GM23338 (cell line): Measurements from ENCODE around the gene GRID2IP. TPM values are rescaled to one million over a fixed set of nuclear protein-coding genes. Genes with fewer than 3 reads are reported as not detected.

ENCODE experiments used
- ATAC-seq: fragments of 200-7000 bp; cut with Tn5 transposase; 3 replicates; pipeline ENCODE4 v1.9.1; 2020
- DNase-seq: peaks from one replicate; pipeline ENCODE4 v3.0.0-alpha.2; 2015; ENCODE audit warnings: low spot score
- H2AFZ ChIP-seq: fragments of 200-600 bp; sonication (generic); 2 replicates; pipeline ENCODE4 v1.8.0; 2016; ENCODE audit warnings: antibody characterized with exemption, mild to moderate bottlenecking, moderate library complexity
- H3F3A ChIP-seq: fragments of 200-600 bp; sonication (generic); replicated peaks from 2 replicates; pipeline ENCODE4 v1.8.0; 2017; ENCODE audit warnings: antibody characterized with exemption, mixed run types, low read depth
- H3K27ac ChIP-seq: fragments of 200-600 bp; sonication (generic); 2 replicates; pipeline ENCODE4 v1.6.1; 2016; ENCODE audit warnings: low read depth
- H3K27me3 ChIP-seq: fragments of 200-600 bp; sonication (generic); 2 replicates; pipeline ENCODE4 v1.8.0; 2016; ENCODE audit warnings: mild to moderate bottlenecking, mixed run types, moderate library complexity; ENCODE audit not compliant: insufficient read depth
- H3K36me3 ChIP-seq: fragments of 200-600 bp; sonication (generic); 2 replicates; pipeline ENCODE4 v1.8.0; 2016; ENCODE audit warnings: mild to moderate bottlenecking; ENCODE audit not compliant: insufficient read depth
- H3K4me1 ChIP-seq: fragments of 200-600 bp; sonication (generic); 2 replicates; pipeline ENCODE4 v1.8.0; 2016; ENCODE audit warnings: mild to moderate bottlenecking, moderate library complexity; ENCODE audit not compliant: insufficient read depth
- H3K4me2 ChIP-seq: fragments of 200-600 bp; sonication (generic); 2 replicates; pipeline ENCODE4 v1.7.1; 2017; ENCODE audit warnings: mixed run types
- H3K4me3 ChIP-seq: fragments of 200-600 bp; sonication (generic); 2 replicates; pipeline ENCODE4 v1.6.1; 2016; ENCODE audit warnings: mixed run types
- H3K79me2 ChIP-seq: fragments of 200-600 bp; sonication (generic); replicated peaks from 2 replicates; pipeline ENCODE4 v1.8.0; 2017; ENCODE audit warnings: mild to moderate bottlenecking; ENCODE audit not compliant: insufficient read depth
- H3K9me2 ChIP-seq: fragments of 200-600 bp; sonication (generic); 2 replicates; pipeline ENCODE4 v1.8.0; 2017; ENCODE audit not compliant: insufficient read depth
- H4K20me1 ChIP-seq: fragments of 200-600 bp; sonication (generic); replicated peaks from 2 replicates; pipeline ENCODE4 v1.8.0; 2017; ENCODE audit warnings: mild to moderate bottlenecking; ENCODE audit not compliant: insufficient read depth
- H3K27ac Mint-ChIP-seq: 2 replicates; pipeline ENCODE4 v1.8.0; 2020; ENCODE audit warnings: inconsistent platforms, mild to moderate bottlenecking, moderate library complexity, mixed read lengths
- H3K27me3 Mint-ChIP-seq: 3 replicates; pipeline ENCODE4 v1.8.0; 2022; ENCODE audit warnings: low read depth, mild to moderate bottlenecking, moderate library complexity, mixed read lengths, inconsistent platforms; ENCODE audit not compliant: insufficient read depth, poor library complexity
- H3K36me3 Mint-ChIP-seq: 3 replicates; pipeline ENCODE4 v1.8.0; 2021; ENCODE audit warnings: low read depth, mild to moderate bottlenecking, inconsistent platforms, moderate library complexity, mixed read lengths
- H3K4me1 Mint-ChIP-seq: 3 replicates; pipeline ENCODE4 v1.8.0; 2020; ENCODE audit warnings: mild to moderate bottlenecking, inconsistent platforms, mixed read lengths
- H3K4me3 Mint-ChIP-seq: 3 replicates; pipeline ENCODE4 v1.8.0; 2021; ENCODE audit warnings: moderate library complexity, mild to moderate bottlenecking, inconsistent platforms, mixed read lengths
- H3K9me3 Mint-ChIP-seq: 3 replicates; pipeline ENCODE4 v1.8.0; 2020; ENCODE audit warnings: moderate library complexity, mild to moderate bottlenecking, inconsistent platforms, mixed read lengths
- CREB1 ChIP-seq: fragments of 250-450 bp; sonication (Bioruptor Pico); IDR thresholded peaks from 2 replicates; pipeline ENCODE4 v1.5.0; 2020; ENCODE audit warnings: low read depth, mild to moderate bottlenecking, moderate library complexity
- EZH2 ChIP-seq: fragments of 200-600 bp; sonication (generic); IDR thresholded peaks from one replicate; pipeline ENCODE4 v1.8.0; 2017; ENCODE audit warnings: antibody characterized with exemption, mild to moderate bottlenecking, low read depth; ENCODE audit not compliant: unreplicated experiment
- EZH2phosphoT487 ChIP-seq: fragments of 200-600 bp; sonication (generic); IDR thresholded peaks from one replicate; pipeline ENCODE4 v1.8.1; 2018; ENCODE audit warnings: antibody characterized with exemption; ENCODE audit not compliant: unreplicated experiment
- JUNB ChIP-seq: IDR thresholded peaks from one replicate; pipeline ENCODE4 v1.6.1; 2016; ENCODE audit warnings: antibody characterized with exemption; ENCODE audit not compliant: unreplicated experiment
- NANOG ChIP-seq: IDR thresholded peaks from 2 replicates; pipeline ENCODE4 v1.6.1; 2016; ENCODE audit warnings: antibody characterized with exemption, borderline replicate concordance
- POLR2AphosphoS5 ChIP-seq: IDR thresholded peaks from 2 replicates; pipeline ENCODE4 v1.6.1; 2016; ENCODE audit warnings: antibody characterized with exemption, low read depth
- STAT1 ChIP-seq: IDR thresholded peaks from one replicate; pipeline ENCODE4 v1.6.1; 2016; ENCODE audit warnings: antibody characterized with exemption; ENCODE audit not compliant: unreplicated experiment
- ZNF114 ChIP-seq: fragments of 250-450 bp; sonication (Bioruptor Pico); IDR thresholded peaks from 2 replicates; pipeline ENCODE4 v1.5.0; 2020; ENCODE audit warnings: mild to moderate bottlenecking, moderate library complexity
- ZNF331 ChIP-seq: fragments of 250-450 bp; sonication (Bioruptor Pico); IDR thresholded peaks from 2 replicates; pipeline ENCODE4 v1.5.0; 2020; ENCODE audit warnings: low read depth, mild to moderate bottlenecking, moderate library complexity
- polyA plus RNA-seq: library from polyadenylated mRNA; unstranded; fragments of >200 nt; fragmentation: Nextera tagmentation; extraction: Ambion mirVana; gene quantifications from 2 replicates; pipeline ENCODE4 v1.2.1, GENCODE V29; 2016
- total RNA-seq: library from RNA; depleted of rRNA; stranded (reverse); fragments of >200 nt; shearing (Covaris generic); gene quantifications from 2 replicates; pipeline ENCODE4 v1.2.3, GENCODE V29; 2014
- TF ChIP-seq, protein P1 (sequence below), 2 experiments: fragments of 200-600 bp in 1 of 2; sonication (generic) in 1 of 2; conservative IDR thresholded peaks; 2 replicates each; pipeline versions ENCODE4 v1.5.1 to v1.6.1; 2016 to 2017; ENCODE audit warnings: antibody characterized with exemption in 2 of 2, low read depth in 2 of 2, mild to moderate bottlenecking in 2 of 2, moderate library complexity in 1 of 2
- TF ChIP-seq, protein P2 (sequence below): fragments of 250-450 bp; sonication (Bioruptor Pico); IDR thresholded peaks from 2 replicates; pipeline ENCODE4 v1.5.0; 2020; ENCODE audit warnings: mild to moderate bottlenecking, moderate library complexity
- TF ChIP-seq, protein P3 (sequence below): IDR thresholded peaks from one replicate; pipeline ENCODE4 v1.6.1; 2018; ENCODE audit warnings: antibody characterized with exemption; ENCODE audit not compliant: unreplicated experiment
- TF ChIP-seq, protein P4 (sequence below): IDR thresholded peaks from 2 replicates; pipeline ENCODE4 v1.6.1; 2016; ENCODE audit warnings: antibody characterized with exemption

GRID2IP gene
- total and polyA plus RNA-seq, 2 experiments from 2014 or later = 0.73 to 1.5 TPM

DNA sequence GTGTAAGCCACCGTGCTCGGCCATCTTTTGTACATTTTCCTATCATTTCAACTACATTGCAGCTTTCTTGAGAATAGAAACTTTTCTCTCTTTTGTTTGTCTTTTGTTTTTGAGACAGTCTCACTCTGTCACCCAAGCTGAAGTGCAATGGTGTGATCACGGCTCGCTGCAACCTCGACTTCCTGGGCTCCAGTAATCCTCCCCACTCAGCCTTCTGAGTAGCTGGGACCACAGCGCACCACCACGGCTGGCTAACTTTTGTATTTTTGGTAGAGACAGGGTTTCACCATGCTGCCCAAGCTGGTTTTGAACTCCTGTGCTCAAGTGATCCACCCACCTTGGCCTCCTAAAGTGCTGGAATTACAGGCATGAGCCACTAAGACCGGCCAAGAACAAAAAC is 72.2 kb downstream of the GRID2IP start:
- H3K4me1 ChIP-seq = peaks cover 10% of the 10 kb centered on the region; the same call in 1 of the 2 replicates
- no peak overlapping the region for H2AFZ ChIP-seq
- Mint-ChIP-seq H3K9me3 (no peaks in the 10 kb centered on the region), H3K27me3 (peaks cover 6% of the 10 kb centered on the region), H3K36me3 (peaks cover 12% of the 10 kb centered on the region), H3K4me1 (peaks cover 9% of the 10 kb centered on the region; the same call in 2 of the 3 replicates), H3K27ac (no peak overlapping the region), H3K4me3 (no peak overlapping the region)
- TF ChIP-seq STAT1 (no peak), ZNF114 (CRISPR knock-in tag) (no peak), CREB1 (no peak), EZH2 (no peak), ZNF331 (CRISPR knock-in tag) (no peak), NANOG (no peak), JUNB (no peak), POLR2AphosphoS5 (no peak), EZH2phosphoT487 (no peak)
- TF ChIP-seq, protein P1, sequence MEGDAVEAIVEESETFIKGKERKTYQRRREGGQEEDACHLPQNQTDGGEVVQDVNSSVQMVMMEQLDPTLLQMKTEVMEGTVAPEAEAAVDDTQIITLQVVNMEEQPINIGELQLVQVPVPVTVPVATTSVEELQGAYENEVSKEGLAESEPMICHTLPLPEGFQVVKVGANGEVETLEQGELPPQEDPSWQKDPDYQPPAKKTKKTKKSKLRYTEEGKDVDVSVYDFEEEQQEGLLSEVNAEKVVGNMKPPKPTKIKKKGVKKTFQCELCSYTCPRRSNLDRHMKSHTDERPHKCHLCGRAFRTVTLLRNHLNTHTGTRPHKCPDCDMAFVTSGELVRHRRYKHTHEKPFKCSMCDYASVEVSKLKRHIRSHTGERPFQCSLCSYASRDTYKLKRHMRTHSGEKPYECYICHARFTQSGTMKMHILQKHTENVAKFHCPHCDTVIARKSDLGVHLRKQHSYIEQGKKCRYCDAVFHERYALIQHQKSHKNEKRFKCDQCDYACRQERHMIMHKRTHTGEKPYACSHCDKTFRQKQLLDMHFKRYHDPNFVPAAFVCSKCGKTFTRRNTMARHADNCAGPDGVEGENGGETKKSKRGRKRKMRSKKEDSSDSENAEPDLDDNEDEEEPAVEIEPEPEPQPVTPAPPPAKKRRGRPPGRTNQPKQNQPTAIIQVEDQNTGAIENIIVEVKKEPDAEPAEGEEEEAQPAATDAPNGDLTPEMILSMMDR (conservative IDR thresholded peaks at IDR 0.05; ENCODE audit: low read depth in 2 of 2) = no peak
- TF ChIP-seq, protein P2, sequence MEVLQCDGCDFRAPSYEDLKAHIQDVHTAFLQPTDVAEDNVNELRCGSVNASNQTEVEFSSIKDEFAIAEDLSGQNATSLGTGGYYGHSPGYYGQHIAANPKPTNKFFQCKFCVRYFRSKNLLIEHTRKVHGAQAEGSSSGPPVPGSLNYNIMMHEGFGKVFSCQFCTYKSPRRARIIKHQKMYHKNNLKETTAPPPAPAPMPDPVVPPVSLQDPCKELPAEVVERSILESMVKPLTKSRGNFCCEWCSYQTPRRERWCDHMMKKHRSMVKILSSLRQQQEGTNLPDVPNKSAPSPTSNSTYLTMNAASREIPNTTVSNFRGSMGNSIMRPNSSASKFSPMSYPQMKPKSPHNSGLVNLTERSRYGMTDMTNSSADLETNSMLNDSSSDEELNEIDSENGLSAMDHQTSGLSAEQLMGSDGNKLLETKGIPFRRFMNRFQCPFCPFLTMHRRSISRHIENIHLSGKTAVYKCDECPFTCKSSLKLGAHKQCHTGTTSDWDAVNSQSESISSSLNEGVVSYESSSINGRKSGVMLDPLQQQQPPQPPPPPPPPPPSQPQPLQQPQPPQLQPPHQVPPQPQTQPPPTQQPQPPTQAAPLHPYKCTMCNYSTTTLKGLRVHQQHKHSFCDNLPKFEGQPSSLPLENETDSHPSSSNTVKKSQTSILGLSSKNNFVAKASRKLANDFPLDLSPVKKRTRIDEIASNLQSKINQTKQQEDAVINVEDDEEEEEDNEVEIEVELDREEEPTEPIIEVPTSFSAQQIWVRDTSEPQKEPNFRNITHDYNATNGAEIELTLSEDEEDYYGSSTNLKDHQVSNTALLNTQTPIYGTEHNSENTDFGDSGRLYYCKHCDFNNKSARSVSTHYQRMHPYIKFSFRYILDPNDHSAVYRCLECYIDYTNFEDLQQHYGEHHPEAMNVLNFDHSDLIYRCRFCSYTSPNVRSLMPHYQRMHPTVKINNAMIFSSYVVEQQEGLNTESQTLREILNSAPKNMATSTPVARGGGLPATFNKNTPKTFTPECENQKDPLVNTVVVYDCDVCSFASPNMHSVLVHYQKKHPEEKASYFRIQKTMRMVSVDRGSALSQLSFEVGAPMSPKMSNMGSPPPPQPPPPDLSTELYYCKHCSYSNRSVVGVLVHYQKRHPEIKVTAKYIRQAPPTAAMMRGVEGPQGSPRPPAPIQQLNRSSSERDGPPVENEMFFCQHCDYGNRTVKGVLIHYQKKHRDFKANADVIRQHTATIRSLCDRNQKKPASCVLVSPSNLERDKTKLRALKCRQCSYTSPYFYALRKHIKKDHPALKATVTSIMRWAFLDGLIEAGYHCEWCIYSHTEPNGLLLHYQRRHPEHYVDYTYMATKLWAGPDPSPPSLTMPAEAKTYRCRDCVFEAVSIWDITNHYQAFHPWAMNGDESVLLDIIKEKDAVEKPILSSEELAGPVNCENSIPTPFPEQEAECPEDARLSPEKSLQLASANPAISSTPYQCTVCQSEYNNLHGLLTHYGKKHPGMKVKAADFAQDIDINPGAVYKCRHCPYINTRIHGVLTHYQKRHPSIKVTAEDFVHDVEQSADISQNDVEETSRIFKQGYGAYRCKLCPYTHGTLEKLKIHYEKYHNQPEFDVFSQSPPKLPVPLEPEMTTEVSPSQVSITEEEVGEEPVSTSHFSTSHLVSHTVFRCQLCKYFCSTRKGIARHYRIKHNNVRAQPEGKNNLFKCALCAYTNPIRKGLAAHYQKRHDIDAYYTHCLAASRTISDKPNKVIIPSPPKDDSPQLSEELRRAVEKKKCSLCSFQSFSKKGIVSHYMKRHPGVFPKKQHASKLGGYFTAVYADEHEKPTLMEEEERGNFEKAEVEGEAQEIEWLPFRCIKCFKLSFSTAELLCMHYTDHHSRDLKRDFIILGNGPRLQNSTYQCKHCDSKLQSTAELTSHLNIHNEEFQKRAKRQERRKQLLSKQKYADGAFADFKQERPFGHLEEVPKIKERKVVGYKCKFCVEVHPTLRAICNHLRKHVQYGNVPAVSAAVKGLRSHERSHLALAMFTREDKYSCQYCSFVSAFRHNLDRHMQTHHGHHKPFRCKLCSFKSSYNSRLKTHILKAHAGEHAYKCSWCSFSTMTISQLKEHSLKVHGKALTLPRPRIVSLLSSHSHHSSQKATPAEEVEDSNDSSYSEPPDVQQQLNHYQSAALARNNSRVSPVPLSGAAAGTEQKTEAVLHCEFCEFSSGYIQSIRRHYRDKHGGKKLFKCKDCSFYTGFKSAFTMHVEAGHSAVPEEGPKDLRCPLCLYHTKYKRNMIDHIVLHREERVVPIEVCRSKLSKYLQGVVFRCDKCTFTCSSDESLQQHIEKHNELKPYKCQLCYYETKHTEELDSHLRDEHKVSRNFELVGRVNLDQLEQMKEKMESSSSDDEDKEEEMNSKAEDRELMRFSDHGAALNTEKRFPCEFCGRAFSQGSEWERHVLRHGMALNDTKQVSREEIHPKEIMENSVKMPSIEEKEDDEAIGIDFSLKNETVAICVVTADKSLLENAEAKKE (CRISPR knock-in tag) = no peak
- TF ChIP-seq, protein P3, sequence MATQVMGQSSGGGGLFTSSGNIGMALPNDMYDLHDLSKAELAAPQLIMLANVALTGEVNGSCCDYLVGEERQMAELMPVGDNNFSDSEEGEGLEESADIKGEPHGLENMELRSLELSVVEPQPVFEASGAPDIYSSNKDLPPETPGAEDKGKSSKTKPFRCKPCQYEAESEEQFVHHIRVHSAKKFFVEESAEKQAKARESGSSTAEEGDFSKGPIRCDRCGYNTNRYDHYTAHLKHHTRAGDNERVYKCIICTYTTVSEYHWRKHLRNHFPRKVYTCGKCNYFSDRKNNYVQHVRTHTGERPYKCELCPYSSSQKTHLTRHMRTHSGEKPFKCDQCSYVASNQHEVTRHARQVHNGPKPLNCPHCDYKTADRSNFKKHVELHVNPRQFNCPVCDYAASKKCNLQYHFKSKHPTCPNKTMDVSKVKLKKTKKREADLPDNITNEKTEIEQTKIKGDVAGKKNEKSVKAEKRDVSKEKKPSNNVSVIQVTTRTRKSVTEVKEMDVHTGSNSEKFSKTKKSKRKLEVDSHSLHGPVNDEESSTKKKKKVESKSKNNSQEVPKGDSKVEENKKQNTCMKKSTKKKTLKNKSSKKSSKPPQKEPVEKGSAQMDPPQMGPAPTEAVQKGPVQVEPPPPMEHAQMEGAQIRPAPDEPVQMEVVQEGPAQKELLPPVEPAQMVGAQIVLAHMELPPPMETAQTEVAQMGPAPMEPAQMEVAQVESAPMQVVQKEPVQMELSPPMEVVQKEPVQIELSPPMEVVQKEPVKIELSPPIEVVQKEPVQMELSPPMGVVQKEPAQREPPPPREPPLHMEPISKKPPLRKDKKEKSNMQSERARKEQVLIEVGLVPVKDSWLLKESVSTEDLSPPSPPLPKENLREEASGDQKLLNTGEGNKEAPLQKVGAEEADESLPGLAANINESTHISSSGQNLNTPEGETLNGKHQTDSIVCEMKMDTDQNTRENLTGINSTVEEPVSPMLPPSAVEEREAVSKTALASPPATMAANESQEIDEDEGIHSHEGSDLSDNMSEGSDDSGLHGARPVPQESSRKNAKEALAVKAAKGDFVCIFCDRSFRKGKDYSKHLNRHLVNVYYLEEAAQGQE = no peak
- TF ChIP-seq, protein P4, sequence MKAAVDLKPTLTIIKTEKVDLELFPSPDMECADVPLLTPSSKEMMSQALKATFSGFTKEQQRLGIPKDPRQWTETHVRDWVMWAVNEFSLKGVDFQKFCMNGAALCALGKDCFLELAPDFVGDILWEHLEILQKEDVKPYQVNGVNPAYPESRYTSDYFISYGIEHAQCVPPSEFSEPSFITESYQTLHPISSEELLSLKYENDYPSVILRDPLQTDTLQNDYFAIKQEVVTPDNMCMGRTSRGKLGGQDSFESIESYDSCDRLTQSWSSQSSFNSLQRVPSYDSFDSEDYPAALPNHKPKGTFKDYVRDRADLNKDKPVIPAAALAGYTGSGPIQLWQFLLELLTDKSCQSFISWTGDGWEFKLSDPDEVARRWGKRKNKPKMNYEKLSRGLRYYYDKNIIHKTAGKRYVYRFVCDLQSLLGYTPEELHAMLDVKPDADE = no peak
- H3K27me3 ChIP-seq = no peaks in the 10 kb centered on the region
- peaks cover 51% of the 10 kb centered on the region for H4K20me1 ChIP-seq
- no peak overlapping the region for H3K4me2 ChIP-seq
- H3K4me3 ChIP-seq = no peak overlapping the region
- no peaks in the 10 kb centered on the region for H3K9me2 ChIP-seq
- H3F3A ChIP-seq = 0 out of 2 replicates have a peak, but pooled peaks cover 3% of the 10 kb centered on the region
- DNase-seq = no peak
- no peak overlapping the region for H3K27ac ChIP-seq
- H3K36me3 ChIP-seq = no peaks in the 10 kb centered on the region; the same call in 1 of the 2 replicates
- no peak for ATAC-seq
- H3K79me2 ChIP-seq = peaks cover 91% of the 10 kb centered on the region
